ENCODE results near the gene GUSB. TPM values are rescaled to one million over a fixed set of nuclear protein-coding genes. Genes with fewer than 3 reads are reported as not detected.

GUSB gene
- total and polyA plus RNA-seq, 2 experiments from 2014 or later: 33.6 to 47.0 TPM

DNA sequence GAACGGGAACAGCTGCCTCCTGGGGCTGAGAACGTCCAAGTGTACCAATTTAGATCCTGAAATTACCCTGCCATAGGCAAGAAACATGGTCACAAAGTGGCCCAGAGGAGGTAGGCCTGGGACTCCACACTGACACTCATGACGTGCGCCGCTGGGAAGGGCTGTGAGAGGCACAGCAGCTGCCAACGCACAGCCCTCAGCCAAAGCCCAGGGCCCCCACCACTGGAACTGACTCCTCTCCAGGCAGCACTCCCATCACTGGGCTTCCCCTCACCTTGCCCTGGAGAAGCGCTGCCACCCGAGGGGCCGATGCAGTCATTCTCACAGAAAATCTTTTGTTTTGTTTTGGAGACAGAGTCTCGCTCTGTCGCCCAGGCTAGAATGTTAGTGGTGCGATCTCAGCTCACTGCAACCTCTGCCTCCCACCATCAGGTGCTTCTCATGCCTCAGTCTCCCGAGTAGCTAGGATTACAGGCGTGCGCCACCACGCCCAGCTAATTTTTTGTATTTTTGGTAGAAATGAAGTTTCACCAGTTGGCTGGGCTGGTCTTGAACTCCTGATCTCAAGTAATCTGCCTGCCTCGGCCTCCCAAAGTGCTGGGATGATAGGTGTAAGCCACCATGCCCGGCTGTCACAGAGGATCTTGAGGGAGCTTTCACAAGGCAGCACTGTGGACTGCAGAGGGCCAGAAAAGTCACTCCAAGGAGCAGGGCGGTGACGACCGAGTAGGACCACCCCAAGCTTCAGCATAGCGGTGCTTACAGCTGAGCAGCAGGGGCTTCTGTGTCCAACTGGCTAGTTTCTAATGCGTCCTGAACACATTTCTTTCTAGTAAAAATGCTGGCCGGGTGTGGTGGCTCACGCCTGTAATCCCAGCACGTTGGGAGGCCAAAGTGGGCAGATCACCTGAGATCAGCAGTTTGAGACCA is 13.5 kb downstream of the GUSB start:
- Mint-ChIP-seq H3K36me3 (ENCODE audit: low read depth) (peaks cover 90% of the 10 kb centered on the region), H3K27ac (no peak overlapping the region), H3K4me3 (no peak overlapping the region), H3K4me1 (no peaks in the 10 kb centered on the region), H3K27me3 (ENCODE audit: insufficient read depth, low read depth, poor library complexity) (peaks cover 12% of the 10 kb centered on the region), H3K9me3 (no peaks in the 10 kb centered on the region)
- Histone ChIP-seq H4K20me1 (replicated peaks; ENCODE audit: insufficient read depth) (peaks cover 5% of the 10 kb centered on the region; the same call in 1 of the 2 replicates), H3K4me3 (no peak overlapping the region), H3K9me2 (ENCODE audit: insufficient read depth) (no peaks in the 10 kb centered on the region), H3K27ac (ENCODE audit: low read depth) (no peak overlapping the region), H3K79me2 (replicated peaks; ENCODE audit: insufficient read depth) (no peaks in the 10 kb centered on the region), H2AFZ (no peak overlapping the region), H3K4me2 (no peak overlapping the region), H3K4me1 (ENCODE audit: insufficient read depth) (no peaks in the 10 kb centered on the region), H3F3A (replicated peaks; ENCODE audit: low read depth) (no peaks in the 10 kb centered on the region), H3K27me3 (ENCODE audit: insufficient read depth) (no peaks in the 10 kb centered on the region), H3K36me3 (ENCODE audit: insufficient read depth) (peaks cover 32% of the 10 kb centered on the region)
- ATAC-seq (no peak), DNase-seq (ENCODE audit: low spot score) (no peak)
- TF ChIP-seq, protein P1, sequence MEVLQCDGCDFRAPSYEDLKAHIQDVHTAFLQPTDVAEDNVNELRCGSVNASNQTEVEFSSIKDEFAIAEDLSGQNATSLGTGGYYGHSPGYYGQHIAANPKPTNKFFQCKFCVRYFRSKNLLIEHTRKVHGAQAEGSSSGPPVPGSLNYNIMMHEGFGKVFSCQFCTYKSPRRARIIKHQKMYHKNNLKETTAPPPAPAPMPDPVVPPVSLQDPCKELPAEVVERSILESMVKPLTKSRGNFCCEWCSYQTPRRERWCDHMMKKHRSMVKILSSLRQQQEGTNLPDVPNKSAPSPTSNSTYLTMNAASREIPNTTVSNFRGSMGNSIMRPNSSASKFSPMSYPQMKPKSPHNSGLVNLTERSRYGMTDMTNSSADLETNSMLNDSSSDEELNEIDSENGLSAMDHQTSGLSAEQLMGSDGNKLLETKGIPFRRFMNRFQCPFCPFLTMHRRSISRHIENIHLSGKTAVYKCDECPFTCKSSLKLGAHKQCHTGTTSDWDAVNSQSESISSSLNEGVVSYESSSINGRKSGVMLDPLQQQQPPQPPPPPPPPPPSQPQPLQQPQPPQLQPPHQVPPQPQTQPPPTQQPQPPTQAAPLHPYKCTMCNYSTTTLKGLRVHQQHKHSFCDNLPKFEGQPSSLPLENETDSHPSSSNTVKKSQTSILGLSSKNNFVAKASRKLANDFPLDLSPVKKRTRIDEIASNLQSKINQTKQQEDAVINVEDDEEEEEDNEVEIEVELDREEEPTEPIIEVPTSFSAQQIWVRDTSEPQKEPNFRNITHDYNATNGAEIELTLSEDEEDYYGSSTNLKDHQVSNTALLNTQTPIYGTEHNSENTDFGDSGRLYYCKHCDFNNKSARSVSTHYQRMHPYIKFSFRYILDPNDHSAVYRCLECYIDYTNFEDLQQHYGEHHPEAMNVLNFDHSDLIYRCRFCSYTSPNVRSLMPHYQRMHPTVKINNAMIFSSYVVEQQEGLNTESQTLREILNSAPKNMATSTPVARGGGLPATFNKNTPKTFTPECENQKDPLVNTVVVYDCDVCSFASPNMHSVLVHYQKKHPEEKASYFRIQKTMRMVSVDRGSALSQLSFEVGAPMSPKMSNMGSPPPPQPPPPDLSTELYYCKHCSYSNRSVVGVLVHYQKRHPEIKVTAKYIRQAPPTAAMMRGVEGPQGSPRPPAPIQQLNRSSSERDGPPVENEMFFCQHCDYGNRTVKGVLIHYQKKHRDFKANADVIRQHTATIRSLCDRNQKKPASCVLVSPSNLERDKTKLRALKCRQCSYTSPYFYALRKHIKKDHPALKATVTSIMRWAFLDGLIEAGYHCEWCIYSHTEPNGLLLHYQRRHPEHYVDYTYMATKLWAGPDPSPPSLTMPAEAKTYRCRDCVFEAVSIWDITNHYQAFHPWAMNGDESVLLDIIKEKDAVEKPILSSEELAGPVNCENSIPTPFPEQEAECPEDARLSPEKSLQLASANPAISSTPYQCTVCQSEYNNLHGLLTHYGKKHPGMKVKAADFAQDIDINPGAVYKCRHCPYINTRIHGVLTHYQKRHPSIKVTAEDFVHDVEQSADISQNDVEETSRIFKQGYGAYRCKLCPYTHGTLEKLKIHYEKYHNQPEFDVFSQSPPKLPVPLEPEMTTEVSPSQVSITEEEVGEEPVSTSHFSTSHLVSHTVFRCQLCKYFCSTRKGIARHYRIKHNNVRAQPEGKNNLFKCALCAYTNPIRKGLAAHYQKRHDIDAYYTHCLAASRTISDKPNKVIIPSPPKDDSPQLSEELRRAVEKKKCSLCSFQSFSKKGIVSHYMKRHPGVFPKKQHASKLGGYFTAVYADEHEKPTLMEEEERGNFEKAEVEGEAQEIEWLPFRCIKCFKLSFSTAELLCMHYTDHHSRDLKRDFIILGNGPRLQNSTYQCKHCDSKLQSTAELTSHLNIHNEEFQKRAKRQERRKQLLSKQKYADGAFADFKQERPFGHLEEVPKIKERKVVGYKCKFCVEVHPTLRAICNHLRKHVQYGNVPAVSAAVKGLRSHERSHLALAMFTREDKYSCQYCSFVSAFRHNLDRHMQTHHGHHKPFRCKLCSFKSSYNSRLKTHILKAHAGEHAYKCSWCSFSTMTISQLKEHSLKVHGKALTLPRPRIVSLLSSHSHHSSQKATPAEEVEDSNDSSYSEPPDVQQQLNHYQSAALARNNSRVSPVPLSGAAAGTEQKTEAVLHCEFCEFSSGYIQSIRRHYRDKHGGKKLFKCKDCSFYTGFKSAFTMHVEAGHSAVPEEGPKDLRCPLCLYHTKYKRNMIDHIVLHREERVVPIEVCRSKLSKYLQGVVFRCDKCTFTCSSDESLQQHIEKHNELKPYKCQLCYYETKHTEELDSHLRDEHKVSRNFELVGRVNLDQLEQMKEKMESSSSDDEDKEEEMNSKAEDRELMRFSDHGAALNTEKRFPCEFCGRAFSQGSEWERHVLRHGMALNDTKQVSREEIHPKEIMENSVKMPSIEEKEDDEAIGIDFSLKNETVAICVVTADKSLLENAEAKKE (CRISPR knock-in tag; IDR thresholded peaks at IDR 0.05): no peak
- TF ChIP-seq ZNF114 (CRISPR knock-in tag; IDR thresholded peaks at IDR 0.05) (no peak), POLR2AphosphoS5 (IDR thresholded peaks at IDR 0.05; ENCODE audit: low read depth) (no peak), ZNF331 (CRISPR knock-in tag; IDR thresholded peaks at IDR 0.05; ENCODE audit: low read depth) (no peak), NANOG (IDR thresholded peaks at IDR 0.05; ENCODE audit: borderline replicate concordance) (no peak), STAT1 (IDR thresholded peaks at IDR 0.05; ENCODE audit: unreplicated experiment) (no peak), EZH2phosphoT487 (IDR thresholded peaks at IDR 0.05; ENCODE audit: unreplicated experiment) (no peak), EZH2 (IDR thresholded peaks at IDR 0.05; ENCODE audit: low read depth, unreplicated experiment) (no peak), JUNB (IDR thresholded peaks at IDR 0.05; ENCODE audit: unreplicated experiment) (no peak), CREB1 (CRISPR knock-in tag; IDR thresholded peaks at IDR 0.05; ENCODE audit: low read depth) (no peak)
- TF ChIP-seq, protein P2, sequence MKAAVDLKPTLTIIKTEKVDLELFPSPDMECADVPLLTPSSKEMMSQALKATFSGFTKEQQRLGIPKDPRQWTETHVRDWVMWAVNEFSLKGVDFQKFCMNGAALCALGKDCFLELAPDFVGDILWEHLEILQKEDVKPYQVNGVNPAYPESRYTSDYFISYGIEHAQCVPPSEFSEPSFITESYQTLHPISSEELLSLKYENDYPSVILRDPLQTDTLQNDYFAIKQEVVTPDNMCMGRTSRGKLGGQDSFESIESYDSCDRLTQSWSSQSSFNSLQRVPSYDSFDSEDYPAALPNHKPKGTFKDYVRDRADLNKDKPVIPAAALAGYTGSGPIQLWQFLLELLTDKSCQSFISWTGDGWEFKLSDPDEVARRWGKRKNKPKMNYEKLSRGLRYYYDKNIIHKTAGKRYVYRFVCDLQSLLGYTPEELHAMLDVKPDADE (IDR thresholded peaks at IDR 0.05): no peak
- TF ChIP-seq, protein P3, sequence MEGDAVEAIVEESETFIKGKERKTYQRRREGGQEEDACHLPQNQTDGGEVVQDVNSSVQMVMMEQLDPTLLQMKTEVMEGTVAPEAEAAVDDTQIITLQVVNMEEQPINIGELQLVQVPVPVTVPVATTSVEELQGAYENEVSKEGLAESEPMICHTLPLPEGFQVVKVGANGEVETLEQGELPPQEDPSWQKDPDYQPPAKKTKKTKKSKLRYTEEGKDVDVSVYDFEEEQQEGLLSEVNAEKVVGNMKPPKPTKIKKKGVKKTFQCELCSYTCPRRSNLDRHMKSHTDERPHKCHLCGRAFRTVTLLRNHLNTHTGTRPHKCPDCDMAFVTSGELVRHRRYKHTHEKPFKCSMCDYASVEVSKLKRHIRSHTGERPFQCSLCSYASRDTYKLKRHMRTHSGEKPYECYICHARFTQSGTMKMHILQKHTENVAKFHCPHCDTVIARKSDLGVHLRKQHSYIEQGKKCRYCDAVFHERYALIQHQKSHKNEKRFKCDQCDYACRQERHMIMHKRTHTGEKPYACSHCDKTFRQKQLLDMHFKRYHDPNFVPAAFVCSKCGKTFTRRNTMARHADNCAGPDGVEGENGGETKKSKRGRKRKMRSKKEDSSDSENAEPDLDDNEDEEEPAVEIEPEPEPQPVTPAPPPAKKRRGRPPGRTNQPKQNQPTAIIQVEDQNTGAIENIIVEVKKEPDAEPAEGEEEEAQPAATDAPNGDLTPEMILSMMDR (conservative IDR thresholded peaks at IDR 0.05; ENCODE audit: low read depth in 2 of 2): no peak
- TF ChIP-seq, protein P4, sequence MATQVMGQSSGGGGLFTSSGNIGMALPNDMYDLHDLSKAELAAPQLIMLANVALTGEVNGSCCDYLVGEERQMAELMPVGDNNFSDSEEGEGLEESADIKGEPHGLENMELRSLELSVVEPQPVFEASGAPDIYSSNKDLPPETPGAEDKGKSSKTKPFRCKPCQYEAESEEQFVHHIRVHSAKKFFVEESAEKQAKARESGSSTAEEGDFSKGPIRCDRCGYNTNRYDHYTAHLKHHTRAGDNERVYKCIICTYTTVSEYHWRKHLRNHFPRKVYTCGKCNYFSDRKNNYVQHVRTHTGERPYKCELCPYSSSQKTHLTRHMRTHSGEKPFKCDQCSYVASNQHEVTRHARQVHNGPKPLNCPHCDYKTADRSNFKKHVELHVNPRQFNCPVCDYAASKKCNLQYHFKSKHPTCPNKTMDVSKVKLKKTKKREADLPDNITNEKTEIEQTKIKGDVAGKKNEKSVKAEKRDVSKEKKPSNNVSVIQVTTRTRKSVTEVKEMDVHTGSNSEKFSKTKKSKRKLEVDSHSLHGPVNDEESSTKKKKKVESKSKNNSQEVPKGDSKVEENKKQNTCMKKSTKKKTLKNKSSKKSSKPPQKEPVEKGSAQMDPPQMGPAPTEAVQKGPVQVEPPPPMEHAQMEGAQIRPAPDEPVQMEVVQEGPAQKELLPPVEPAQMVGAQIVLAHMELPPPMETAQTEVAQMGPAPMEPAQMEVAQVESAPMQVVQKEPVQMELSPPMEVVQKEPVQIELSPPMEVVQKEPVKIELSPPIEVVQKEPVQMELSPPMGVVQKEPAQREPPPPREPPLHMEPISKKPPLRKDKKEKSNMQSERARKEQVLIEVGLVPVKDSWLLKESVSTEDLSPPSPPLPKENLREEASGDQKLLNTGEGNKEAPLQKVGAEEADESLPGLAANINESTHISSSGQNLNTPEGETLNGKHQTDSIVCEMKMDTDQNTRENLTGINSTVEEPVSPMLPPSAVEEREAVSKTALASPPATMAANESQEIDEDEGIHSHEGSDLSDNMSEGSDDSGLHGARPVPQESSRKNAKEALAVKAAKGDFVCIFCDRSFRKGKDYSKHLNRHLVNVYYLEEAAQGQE (IDR thresholded peaks at IDR 0.05; ENCODE audit: unreplicated experiment): no peak

Measured in GM23338 (cell line).